GM06990 (cell line): ENCODE results near the gene CCDC188.

ENCODE experiments used
- DNase-seq: peaks from one replicate; pipeline ENCODE4 v3.0.0-alpha.2; 2011; ENCODE audit not compliant: insufficient read length; ENCODE audit errors: extremely low read depth
- H3K27me3 ChIP-seq: replicated peaks from 2 replicates; pipeline ENCODE4 v1.6.0; 2011; ENCODE audit warnings: low read length; ENCODE audit not compliant: control insufficient read depth, insufficient read depth
- H3K36me3 ChIP-seq: 2 replicates; pipeline ENCODE4 v1.5.1; 2011; ENCODE audit warnings: low read length; ENCODE audit not compliant: control insufficient read depth, insufficient read depth
- H3K4me3 ChIP-seq: replicated peaks from 2 replicates; pipeline ENCODE4 v1.5.1; 2011; ENCODE audit warnings: low read depth, mild to moderate bottlenecking, control low read depth, low read length
- TF ChIP-seq, protein P1 (sequence below): IDR thresholded peaks from 2 replicates; pipeline ENCODE4 v1.5.1; 2011; ENCODE audit warnings: low read length, control low read depth, mild to moderate bottlenecking, inconsistent platforms; ENCODE audit not compliant: insufficient read depth, poor library complexity, severe bottlenecking

Gene CCDC188

DNA sequence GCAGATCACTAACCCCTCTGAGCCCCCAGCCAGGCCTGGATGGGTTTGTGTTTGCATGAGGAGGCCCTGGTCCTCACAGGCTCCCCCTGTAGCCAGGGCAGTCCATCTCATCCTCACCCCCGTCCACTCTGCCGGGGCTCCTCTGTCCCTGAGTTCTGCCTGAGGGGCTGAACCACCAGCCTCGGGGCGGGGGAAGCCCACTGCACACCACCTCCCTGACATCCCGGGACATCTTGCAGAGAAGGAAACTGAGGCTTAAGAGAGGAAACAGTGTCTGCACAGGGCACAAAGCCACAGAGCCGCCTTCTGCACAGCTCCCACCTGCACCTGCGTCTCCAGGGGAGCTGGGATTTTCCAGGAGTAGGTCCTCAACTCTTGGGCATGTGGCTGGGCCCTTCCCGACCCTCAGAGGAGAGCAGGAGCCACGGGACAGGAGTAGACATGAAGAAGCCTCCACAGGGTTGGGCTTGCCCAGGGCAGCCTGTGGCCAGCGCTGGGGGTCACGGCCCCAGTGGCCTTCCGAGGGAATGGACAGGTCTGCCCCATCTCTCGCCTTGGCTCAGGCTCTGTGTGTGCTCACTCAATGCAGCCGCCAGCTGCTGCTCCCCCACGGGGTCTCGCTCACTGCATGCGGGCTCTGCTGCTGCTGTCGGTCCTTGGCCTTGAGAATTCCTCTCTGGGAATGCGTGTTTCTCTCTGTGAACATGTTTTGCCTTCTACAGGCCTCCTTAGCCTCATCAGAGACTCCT is 45.4 kb upstream of the CCDC188 start:
- Histone ChIP-seq H3K27me3 (no peaks in the 10 kb centered on the region; the same call in 1 of the 2 replicates), H3K4me3 (no peak overlapping the region), H3K36me3 (no peaks in the 10 kb centered on the region)
- TF ChIP-seq, protein P1, sequence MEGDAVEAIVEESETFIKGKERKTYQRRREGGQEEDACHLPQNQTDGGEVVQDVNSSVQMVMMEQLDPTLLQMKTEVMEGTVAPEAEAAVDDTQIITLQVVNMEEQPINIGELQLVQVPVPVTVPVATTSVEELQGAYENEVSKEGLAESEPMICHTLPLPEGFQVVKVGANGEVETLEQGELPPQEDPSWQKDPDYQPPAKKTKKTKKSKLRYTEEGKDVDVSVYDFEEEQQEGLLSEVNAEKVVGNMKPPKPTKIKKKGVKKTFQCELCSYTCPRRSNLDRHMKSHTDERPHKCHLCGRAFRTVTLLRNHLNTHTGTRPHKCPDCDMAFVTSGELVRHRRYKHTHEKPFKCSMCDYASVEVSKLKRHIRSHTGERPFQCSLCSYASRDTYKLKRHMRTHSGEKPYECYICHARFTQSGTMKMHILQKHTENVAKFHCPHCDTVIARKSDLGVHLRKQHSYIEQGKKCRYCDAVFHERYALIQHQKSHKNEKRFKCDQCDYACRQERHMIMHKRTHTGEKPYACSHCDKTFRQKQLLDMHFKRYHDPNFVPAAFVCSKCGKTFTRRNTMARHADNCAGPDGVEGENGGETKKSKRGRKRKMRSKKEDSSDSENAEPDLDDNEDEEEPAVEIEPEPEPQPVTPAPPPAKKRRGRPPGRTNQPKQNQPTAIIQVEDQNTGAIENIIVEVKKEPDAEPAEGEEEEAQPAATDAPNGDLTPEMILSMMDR = no peak
- DNase-seq = no peak

DNA sequence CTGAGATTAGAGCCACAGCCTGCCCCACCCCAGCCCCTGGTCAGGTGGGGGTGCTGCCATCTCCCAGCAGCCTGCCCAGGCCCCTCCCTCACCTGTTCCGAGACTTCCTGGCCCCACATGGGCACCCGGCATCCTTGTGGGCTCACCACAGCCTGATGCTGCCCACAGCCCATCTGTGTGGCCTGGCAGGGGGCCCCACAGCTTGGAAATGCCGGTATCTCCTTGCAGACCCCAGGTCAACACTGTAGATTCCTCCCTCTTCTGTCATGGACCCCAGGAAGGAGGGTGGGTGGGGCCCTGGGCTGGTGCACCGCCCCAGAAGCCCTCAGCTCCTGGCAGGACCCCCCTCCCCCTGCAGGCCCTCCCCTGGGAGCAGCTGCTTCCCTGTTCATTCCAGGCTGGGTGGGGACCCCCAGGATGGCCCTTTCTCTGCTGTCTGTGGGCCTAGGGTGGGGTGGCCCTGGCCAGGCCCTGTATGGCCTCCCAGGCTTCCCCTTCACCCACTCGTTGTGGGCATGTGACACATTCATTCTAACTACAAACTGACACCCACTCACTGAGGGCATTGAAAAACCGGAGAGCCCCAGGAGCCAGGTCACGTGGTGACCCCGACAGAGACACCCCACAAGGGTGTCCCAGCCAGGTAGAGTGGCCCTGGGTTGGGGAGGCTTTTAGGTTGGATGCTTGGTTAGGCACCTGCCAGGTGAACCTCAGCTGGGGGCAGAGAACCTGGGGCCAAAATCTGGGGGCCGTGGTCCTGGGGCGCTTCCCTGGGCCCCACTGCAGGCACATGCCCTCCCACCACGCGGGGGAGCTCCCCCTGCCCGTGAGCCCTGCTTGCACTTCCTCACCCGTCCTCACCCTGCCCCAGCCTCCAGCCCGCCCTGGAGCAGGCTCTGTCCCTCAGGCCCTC is 44.1 kb upstream of the CCDC188 start:
- DNase-seq = no peak
- H3K4me3 ChIP-seq = no peak overlapping the region
- H3K27me3 ChIP-seq = no peaks in the 10 kb centered on the region; the same call in 1 of the 2 replicates
- H3K36me3 ChIP-seq = no peaks in the 10 kb centered on the region
- TF ChIP-seq, protein P1 = peak; percentile 28

DNA sequence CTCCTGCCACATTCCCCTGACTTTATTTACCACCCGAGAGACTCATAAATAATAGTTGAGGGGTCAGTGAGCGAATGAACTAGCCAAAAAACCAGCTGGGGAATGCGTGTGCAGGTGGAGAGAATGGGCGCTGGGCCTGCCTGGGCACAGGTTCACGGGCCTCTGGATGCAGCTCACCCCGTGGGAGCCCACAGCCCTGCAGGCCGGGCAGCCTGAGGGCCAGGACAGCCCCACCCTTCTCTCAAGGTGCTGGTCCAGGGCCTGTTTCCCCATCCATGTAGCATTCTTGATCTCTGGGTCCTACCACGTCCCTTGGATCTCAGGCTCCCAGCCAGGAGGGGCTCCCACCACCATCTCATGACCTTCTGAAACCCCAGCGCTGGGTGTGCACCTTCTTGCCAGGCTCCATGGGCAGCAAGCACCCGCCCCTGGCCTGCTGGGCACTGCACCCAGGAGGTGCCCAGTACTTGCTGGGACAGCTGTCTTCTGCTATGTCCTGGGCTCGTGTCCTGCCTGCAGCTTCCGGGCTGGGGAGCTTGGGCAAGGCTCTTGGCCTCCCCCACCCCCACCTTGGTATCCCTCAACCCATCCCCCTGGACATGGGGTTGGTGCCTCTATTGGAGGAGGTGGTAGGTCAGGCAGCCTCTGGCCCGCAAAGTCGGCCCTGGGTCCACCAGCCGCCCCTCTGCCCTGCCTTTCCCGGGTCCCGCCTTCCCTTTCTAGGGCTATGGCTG is 43.1 kb upstream of the CCDC188 start:
- H3K36me3 ChIP-seq = no peaks in the 10 kb centered on the region
- TF ChIP-seq, protein P1 = no peak
- H3K27me3 ChIP-seq = no peaks in the 10 kb centered on the region; the same call in 1 of the 2 replicates
- no peak overlapping the region for H3K4me3 ChIP-seq
- no peak for DNase-seq

DNA sequence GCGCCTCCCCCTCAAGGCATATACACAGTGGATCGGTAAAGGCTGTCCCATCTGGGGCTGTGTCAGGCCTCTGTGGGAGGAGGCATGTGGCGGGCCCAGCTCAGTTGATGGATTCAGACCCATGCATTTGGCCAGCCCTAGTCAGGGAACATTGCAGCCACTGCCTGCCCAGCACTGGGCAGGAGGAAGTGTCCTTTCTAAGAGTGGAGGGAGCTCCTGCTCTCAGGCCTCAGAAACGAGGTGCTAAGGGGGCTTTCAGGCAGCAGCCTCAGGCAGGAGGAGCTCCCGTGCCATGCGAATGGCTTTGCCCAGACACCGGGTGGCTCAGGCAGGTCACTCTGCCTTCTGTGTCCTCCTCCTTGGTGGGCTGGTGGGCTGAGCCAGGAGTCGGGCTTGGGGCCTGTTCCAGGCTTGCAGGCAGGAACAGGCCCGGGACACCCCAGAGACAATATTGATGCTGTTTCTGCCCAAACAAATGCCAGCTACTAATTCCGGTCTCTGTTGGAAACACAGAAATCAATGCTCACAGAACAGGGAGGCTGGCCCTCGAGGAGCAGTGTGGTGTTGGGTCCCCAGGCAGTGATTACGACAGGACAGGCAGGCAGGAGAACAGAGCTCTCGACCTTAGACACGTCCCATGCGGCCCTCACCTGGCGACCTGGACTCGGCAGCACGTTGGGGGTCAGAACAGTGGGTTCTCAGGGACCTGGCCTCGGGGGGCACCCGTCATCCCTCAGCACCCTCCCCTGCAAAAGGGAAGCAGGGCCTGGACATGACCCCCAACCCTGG is 42.3 kb upstream of the CCDC188 start:
- no peaks in the 10 kb centered on the region for H3K36me3 ChIP-seq
- DNase-seq = no peak
- H3K27me3 ChIP-seq = no peaks in the 10 kb centered on the region; the same call in 1 of the 2 replicates
- TF ChIP-seq, protein P1 = no peak
- no peak overlapping the region for H3K4me3 ChIP-seq
